HL-60 (cell line): ENCODE measurements around the gene LIN54.
A peak's percentile ranks its signal among the peaks of the same experiment; 100 is the strongest.
"Not testable (repeated sequence)": the region's sequence is repeated elsewhere in the genome, so short reads cannot be mapped to it uniquely, and the experiment has no call there.

Experiments
- DNase-seq, 2 experiments: peaks; one replicate each; pipeline ENCODE4 v3.0.0-alpha.2; 2010 to 2020; ENCODE audit warnings: low read depth in 1 of 2, low spot score in 1 of 2
- H3K27ac ChIP-seq: fragments of 250-450 bp; sonication (Bioruptor Pico); replicated peaks from 2 replicates; pipeline ENCODE4 v1.5.1; 2020; ENCODE audit warnings: mild to moderate bottlenecking, moderate library complexity
- H3K27me3 ChIP-seq: fragments of 250-450 bp; sonication (Bioruptor Pico); 2 replicates; pipeline ENCODE4 v1.5.1; 2021; ENCODE audit warnings: mild to moderate bottlenecking, moderate library complexity; ENCODE audit not compliant: insufficient read depth, poor library complexity, severe bottlenecking
- H3K4me3 ChIP-seq: replicated peaks from 2 replicates; pipeline ENCODE4 v1.5.1; 2011; ENCODE audit warnings: mild to moderate bottlenecking, control low read depth, low read length; ENCODE audit not compliant: insufficient read depth
- CTCF ChIP-seq: IDR thresholded peaks from one replicate; pipeline ENCODE4 v1.5.1; 2011; ENCODE audit warnings: low read length, control low read depth, inconsistent platforms; ENCODE audit not compliant: insufficient read depth
- GABPA ChIP-seq: IDR thresholded peaks from 2 replicates; pipeline ENCODE4 v1.6.1; 2012; ENCODE audit warnings: low read depth
- POLR2AphosphoS5 ChIP-seq: IDR thresholded peaks from 2 replicates; pipeline ENCODE4 v1.6.1; 2012; ENCODE audit warnings: low read depth
- REST ChIP-seq: IDR thresholded peaks from 2 replicates; pipeline ENCODE4 v1.6.1; 2012; ENCODE audit warnings: low read depth; ENCODE audit not compliant: insufficient replicate concordance
- SPI1 ChIP-seq: IDR thresholded peaks from 2 replicates; pipeline ENCODE4 v1.6.1; 2012; ENCODE audit warnings: low read depth, mild to moderate bottlenecking, borderline replicate concordance

LIN54 gene

GRCh38 chr4:83043801-83044407 lies 33.3 kb upstream of the LIN54 start:
- DNase-seq: no peak
- no peaks in the 10 kb centered on the region for H3K27me3 ChIP-seq
- no peak overlapping the region for H3K4me3 ChIP-seq
- no peak overlapping the region for H3K27ac ChIP-seq
- no peak for TF ChIP-seq GABPA
- no peak for TF ChIP-seq REST
- TF ChIP-seq CTCF: no peak
- TF ChIP-seq SPI1: no peak
- no peak for TF ChIP-seq POLR2AphosphoS5

GRCh38 chr4:83043157-83043556 lies 32.5 kb upstream of the LIN54 start:
- not testable (repeated sequence) for H3K4me3 ChIP-seq, DNase-seq, H3K27ac ChIP-seq, H3K27me3 ChIP-seq

- H3K27ac ChIP-seq: no peak overlapping the region
- no peaks in the 10 kb centered on the region for H3K27me3 ChIP-seq
- H3K4me3 ChIP-seq: no peak overlapping the region
- no peak for DNase-seq
- TF ChIP-seq POLR2AphosphoS5: no peak
- no peak for TF ChIP-seq REST
- TF ChIP-seq CTCF: no peak
- TF ChIP-seq SPI1: no peak
- TF ChIP-seq GABPA: no peak
Observed at GRCh38 chr4:83040269-83040668, 29.6 kb upstream of the LIN54 start.

DNA sequence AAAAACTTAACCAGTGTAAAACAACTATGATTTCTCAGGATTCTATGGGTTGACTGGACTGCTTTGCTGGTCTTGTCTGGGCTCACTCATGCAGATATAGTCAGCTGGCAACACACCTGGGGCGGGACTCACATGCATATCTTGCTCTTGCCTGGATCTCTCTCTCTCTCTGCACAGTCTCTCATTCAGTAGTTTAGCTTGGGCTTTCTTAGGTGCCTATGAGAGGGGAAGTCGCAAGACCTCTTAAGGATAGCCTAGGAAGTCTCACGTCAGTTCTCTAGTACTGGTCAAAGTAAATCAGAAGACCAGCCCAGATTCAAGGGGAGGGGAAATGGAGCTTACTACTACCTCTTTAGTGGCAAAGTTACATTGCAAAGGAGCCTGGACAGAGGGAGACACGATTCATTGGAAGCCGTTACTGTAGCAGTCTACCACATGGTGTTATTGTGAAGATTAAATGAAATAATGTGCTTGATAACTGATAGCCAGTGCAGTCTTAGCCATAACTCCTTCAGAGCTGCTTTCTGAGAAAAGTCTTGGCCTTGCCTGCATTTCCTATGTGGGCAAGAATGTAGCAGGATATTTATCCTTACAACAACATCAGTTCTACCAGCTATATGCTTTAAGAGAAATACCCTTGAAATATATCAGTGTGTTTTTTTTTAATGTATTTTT lies 26.5 kb upstream of the LIN54 start:
- TF ChIP-seq SPI1 (peak; percentile 78; the same call in 1 of the 2 replicates), POLR2AphosphoS5 (no peak), REST (no peak), CTCF (no peak)
- H3K27ac ChIP-seq: peak overlapping the region; percentile 23
- H3K4me3 ChIP-seq: no peak overlapping the region
- DNase-seq: peak; percentile 30 to 61
- H3K27me3 ChIP-seq: no peaks in the 10 kb centered on the region
